ENCODE data around the gene DRD4.

Gene DRD4

DNA sequence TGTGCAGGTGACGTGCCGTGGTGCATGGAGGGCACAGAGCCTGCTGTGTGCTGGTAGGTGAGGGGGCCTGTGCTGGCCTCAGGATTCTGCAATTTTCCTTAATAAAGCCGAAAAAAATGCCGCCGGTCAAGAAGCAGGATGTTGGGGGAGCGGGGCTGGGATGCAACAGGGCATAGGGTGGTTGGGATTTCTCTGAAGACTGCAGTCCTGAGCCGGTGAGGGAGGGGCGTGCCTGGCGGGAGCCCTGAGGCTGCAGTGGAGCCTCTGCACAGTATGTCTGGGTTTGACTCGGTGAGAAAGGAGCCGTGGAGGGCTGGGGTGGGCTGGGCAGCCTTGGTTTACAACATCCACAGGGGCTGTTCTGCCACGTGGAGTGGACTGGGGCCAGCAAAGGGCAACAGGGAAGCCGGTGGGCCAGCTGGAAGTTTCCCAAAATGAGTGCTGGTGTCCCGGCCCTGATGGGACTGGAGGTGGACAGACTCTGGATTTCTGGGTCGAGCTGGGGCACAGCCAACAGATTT is 13.7 kb upstream of the DRD4 start:
- no peak for DNase-seq (ENCODE audit: low read depth, low spot score)
- no peaks in the 10 kb centered on the region for H3K36me3 ChIP-seq (ENCODE audit: insufficient read depth, low read length)
- no peak overlapping the region for H3K27ac ChIP-seq
- no peak overlapping the region for H3K4me3 ChIP-seq
- TF ChIP-seq FOXP2 (optimal IDR thresholded peaks at IDR 0.05; ENCODE audit: control extremely low read depth, extremely low read length, insufficient read depth) (no peak), EZH2 (IDR thresholded peaks at IDR 0.05) (no peak), POLR2AphosphoS5 (IDR thresholded peaks at IDR 0.05; ENCODE audit: borderline replicate concordance, low read depth, low read length) (no peak)
- H3K9me3 ChIP-seq (ENCODE audit: low read depth, low read length) = no peaks in the 10 kb centered on the region
- no peak overlapping the region for H3K9ac ChIP-seq (ENCODE audit: insufficient read length)

DNA sequence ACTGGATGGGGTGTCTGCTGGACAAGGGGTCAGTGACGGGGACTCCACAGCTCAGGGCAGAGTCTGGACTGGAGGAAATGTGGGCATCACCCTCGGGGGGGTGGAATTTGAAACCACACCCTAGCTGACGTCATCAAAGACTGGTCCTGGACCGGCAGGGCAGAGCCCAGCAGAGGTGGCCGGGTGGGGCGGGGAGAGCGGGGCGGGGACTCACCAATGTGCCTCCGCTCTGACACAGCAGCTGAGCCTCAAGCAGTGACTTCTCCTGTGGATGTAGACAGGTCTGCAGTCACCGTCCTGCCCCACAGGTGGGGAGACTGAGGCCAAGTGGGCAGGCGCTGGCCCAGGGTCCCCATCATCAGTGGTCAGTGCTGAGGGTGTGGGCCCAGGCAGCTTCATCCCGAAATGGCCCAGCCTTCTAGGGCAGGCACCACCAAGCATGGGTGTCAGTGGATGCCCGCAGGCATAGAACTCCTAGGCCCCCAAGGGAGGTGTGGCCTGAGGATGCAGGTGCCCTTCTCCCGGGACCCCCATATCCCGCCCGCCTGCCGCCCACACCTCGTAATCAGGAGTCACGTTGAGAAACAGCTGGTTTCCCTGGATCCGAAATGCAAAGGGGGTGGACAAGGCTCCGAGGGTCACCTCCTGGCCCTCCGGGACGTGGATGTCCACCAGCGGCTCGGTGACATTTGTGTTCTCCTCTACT is 12.9 kb upstream of the DRD4 start:
- H3K9ac ChIP-seq (ENCODE audit: insufficient read length) = no peak overlapping the region
- H3K36me3 ChIP-seq (ENCODE audit: insufficient read depth, low read length) = no peaks in the 10 kb centered on the region
- no peak for DNase-seq (ENCODE audit: low read depth, low spot score)

DNA sequence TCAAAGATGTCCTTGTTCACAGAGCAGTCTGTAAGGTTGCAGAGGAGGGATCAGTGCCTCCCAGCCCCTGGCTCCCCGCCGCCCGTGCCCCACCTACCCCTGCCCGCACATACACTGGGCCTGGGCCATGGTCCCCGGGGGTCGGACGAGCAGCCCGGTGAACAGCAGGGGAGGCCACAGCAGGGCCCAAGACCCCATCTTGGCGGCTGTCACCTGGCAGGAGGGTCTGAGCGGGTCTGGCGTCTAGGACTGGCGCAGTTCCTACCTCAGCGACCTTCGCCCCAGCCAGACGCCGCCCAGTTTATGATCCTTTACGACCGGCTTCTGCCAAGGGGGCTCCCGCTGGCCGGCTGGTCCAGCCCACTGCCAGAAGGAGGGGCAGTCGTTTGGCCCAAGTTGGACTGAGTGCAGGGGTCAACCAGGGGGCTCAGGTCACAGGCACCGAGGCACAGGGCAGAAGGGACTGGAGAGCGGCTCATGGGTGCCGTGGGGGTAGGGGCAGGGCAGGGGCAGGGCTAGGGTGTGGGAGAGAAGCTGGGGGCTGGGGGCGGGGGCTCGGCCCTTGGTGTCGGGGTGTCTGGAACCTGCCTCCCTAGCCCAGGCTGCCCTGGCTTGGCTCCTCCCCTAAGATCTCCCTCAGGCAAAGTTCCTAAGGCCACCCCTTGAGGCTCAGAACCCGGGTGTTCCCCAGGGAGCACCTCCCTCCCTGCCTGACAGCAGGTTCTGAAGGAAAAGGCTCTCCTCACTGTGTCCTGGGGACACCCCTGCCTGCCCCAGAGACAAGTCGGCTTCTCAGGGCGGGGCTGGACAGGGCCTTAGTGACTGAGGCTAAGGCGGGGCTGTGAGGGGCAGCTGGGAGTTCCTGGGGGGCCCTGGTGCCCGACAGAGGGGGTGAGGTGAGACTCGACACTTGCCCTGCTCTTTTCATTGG is 12.1 kb upstream of the DRD4 start, which contains the start of gene CDHR5:
TSS of gene CDHR5 (minus strand) at position 251 of the 931 bp plus-strand sequence. CDS start at position 198, 53 bp downstream.
- H3K36me3 ChIP-seq (ENCODE audit: insufficient read depth, low read length) = no peaks in the 10 kb centered on the region

More for the DNA sequence above, 12.9 kb upstream of the DRD4 start:
- TF ChIP-seq POLR2AphosphoS5 (IDR thresholded peaks at IDR 0.05; ENCODE audit: borderline replicate concordance, low read depth, low read length) = no peak
- TF ChIP-seq FOXP2 (optimal IDR thresholded peaks at IDR 0.05; ENCODE audit: control extremely low read depth, extremely low read length, insufficient read depth) = no peak
- TF ChIP-seq EZH2 (IDR thresholded peaks at IDR 0.05) = no peak
- Histone ChIP-seq H3K9me3 (ENCODE audit: low read depth, low read length) (no peaks in the 10 kb centered on the region), H3K4me3 (no peak overlapping the region), H3K27ac (no peak overlapping the region)

DNA sequence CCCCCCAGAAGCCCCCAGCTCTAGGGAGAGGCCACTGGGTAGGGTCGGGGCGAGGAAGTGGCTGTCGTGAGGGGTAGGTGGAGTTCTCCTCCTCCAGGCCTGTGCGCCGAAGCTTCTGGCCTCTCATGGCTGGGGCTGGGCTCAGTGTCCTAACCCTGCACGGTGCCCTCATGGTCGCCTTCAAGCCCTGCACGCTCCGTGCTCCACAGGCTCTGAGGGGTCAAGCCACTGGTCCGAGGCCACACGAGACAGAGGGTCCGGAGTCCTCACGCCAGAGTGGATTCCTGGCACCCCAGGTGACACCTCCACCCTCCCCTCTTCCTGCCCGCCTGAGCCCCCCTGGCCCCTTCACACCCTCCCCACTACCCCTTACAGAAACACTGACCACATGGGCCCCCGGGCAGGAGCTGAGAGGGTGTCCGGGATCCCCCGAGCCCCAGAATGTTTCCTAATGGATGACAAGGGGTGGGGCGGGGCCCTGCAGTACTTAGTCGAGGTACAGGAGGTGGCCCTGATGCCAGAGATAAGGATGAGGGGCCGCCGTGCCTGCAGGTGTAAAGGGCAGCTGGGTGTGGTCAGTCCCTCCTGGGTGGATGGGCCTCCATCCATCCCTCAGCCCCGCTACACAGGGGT is 11.3 kb upstream of the DRD4 start:
- Histone ChIP-seq H3K9ac (ENCODE audit: insufficient read length) (no peak overlapping the region), H3K4me3 (no peak overlapping the region), H3K36me3 (ENCODE audit: insufficient read depth, low read length) (no peaks in the 10 kb centered on the region), H3K27ac (no peak overlapping the region), H3K9me3 (ENCODE audit: low read depth, low read length) (no peaks in the 10 kb centered on the region)
- DNase-seq (ENCODE audit: low read depth, low spot score) = no peak
- no peak for TF ChIP-seq POLR2AphosphoS5 (IDR thresholded peaks at IDR 0.05; ENCODE audit: borderline replicate concordance, low read depth, low read length)

More for the DNA sequence above, 12.1 kb upstream of the DRD4 start, which contains the start of gene CDHR5:
- no peaks in the 10 kb centered on the region for H3K9me3 ChIP-seq (ENCODE audit: low read depth, low read length)
- DNase-seq (ENCODE audit: low read depth, low spot score) = no peak
- TF ChIP-seq EZH2 (IDR thresholded peaks at IDR 0.05) (no peak), POLR2AphosphoS5 (IDR thresholded peaks at IDR 0.05; ENCODE audit: borderline replicate concordance, low read depth, low read length) (no peak), FOXP2 (optimal IDR thresholded peaks at IDR 0.05; ENCODE audit: control extremely low read depth, extremely low read length, insufficient read depth) (no peak)
- H3K27ac ChIP-seq = no peak within 1 kb of the TSS
- H3K4me3 ChIP-seq = no peak within 1 kb of the TSS
- H3K9ac ChIP-seq (ENCODE audit: insufficient read length) = no peak within 1 kb of the TSS

DNA sequence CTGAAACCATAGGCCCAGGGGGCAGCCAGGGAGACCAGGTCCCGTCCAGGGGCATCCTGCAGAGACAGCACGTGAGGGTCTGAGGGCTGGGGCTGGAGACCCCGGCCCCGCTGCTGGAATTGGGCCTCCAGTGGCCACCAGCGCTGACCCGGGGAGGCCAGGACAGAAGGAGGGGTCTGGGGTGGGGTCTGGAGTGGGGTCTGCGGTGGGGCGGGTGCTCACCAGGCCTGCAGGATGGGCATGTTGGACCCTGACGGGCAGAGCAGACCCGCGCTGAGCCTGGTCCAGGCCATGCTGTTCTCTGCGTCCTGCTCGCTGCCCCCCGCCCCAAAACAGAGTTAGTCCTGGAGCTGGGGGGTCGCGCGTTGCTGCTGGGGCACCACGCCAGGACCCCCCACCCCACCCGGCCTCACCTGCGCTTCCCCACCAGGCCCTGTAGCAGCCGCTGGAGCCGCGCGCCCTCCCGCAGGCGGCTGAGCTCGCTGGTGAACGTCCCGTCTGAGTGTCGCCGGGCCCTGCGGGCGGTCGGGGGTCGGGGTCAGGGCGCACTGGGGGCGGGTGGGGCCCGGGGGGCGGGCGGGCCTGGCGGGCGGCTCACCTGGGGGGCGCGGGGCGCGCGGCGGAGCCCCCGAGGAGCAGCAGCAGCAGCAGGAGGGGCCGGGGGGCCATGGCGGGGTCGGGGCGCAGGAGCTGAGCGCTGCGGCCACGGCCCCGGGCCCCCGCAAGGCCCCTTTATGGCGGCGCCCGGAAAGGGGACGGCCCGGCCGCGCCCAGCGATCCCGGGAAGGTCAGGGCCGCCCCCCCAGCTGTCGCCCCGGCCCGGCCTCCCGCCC is 10.4 kb upstream of the DRD4 start, which contains the start of gene SCT:
TSS of gene SCT (minus strand) at position 707 of the 833 bp plus-strand sequence. CDS start at position 669, 38 bp downstream.
- Histone ChIP-seq H3K9me3 (ENCODE audit: low read depth, low read length) (no peaks in the 10 kb centered on the region), H3K9ac (ENCODE audit: insufficient read length) (no peak within 1 kb of the TSS), H3K36me3 (ENCODE audit: insufficient read depth, low read length) (no peaks in the 10 kb centered on the region), H3K27ac (no peak within 1 kb of the TSS), H3K4me3 (no peak within 1 kb of the TSS)
- TF ChIP-seq POLR2AphosphoS5 (IDR thresholded peaks at IDR 0.05; ENCODE audit: borderline replicate concordance, low read depth, low read length) (peak; percentile 17; the same call in 1 of the 2 replicates), FOXP2 (optimal IDR thresholded peaks at IDR 0.05; ENCODE audit: control extremely low read depth, extremely low read length, insufficient read depth) (no peak)
- no peak for DNase-seq (ENCODE audit: low read depth, low spot score)

DNA sequence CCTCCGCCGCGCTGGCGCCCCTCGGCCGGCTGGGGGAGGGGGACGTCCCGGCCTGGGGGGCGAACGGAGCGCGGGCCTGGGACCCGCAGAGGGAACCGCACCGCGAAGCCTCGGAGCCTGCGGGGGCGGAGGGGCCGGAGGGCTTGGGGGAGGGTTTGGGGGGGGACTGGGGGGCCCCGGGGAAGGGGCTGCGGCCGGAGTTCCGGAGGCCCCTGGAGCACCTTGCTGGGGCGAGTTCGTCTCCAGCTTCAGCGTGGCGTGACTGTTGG is 9.8 kb upstream of the DRD4 start:
- TF ChIP-seq FOXP2 (optimal IDR thresholded peaks at IDR 0.05; ENCODE audit: control extremely low read depth, extremely low read length, insufficient read depth) (no peak), POLR2AphosphoS5 (IDR thresholded peaks at IDR 0.05; ENCODE audit: borderline replicate concordance, low read depth, low read length) (no peak)
- DNase-seq (ENCODE audit: low read depth, low spot score) = no peak
- H3K9me3 ChIP-seq (ENCODE audit: low read depth, low read length) = no peaks in the 10 kb centered on the region
- H3K36me3 ChIP-seq (ENCODE audit: insufficient read depth, low read length) = no peaks in the 10 kb centered on the region
- no peak overlapping the region for H3K27ac ChIP-seq
- no peak overlapping the region for H3K4me3 ChIP-seq
- no peak overlapping the region for H3K9ac ChIP-seq (ENCODE audit: insufficient read length)

DNA sequence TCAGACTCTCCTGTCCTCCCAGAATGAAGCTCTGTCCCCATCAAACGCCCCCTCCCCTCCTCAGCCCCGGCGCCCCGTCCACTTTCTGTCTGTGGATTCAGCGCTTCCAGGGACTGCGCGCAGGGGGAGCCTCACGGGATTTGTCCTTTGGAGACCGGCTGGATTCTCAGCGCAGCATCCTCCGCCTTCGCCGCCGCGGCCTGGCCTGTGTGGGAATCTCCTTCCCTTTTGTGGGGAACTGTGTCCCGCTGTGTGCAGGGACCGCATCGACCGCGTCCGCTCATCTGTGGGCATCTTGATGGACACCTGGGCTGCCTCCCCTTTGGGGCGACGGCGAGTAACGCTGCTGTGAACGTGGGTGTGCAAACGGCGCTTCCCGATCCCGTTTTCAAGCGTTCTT is 9.0 kb upstream of the DRD4 start:
- H3K9me3 ChIP-seq (ENCODE audit: low read depth, low read length) = no peaks in the 10 kb centered on the region
- DNase-seq (ENCODE audit: low read depth, low spot score) = no peak
- no peaks in the 10 kb centered on the region for H3K36me3 ChIP-seq (ENCODE audit: insufficient read depth, low read length)
- no peak overlapping the region for H3K9ac ChIP-seq (ENCODE audit: insufficient read length)
- no peak for TF ChIP-seq POLR2AphosphoS5 (IDR thresholded peaks at IDR 0.05; ENCODE audit: borderline replicate concordance, low read depth, low read length)
- no peak for TF ChIP-seq FOXP2 (optimal IDR thresholded peaks at IDR 0.05; ENCODE audit: control extremely low read depth, extremely low read length, insufficient read depth)
- no peak for TF ChIP-seq EZH2 (IDR thresholded peaks at IDR 0.05)
- H3K4me3 ChIP-seq = no peak overlapping the region
- peak overlapping the region; percentile 68; the same call in 1 of the 2 replicates for H3K27ac ChIP-seq
